Measurements from ENCODE around the gene FAM81A. TPM values are rescaled to one million over a fixed set of nuclear protein-coding genes. Genes with fewer than 3 reads are reported as not detected.

FAM81A gene
- total RNA-seq, 4 donors from 2014 or later: 1.5 to 4.4 TPM; not detected in 2

DNA sequence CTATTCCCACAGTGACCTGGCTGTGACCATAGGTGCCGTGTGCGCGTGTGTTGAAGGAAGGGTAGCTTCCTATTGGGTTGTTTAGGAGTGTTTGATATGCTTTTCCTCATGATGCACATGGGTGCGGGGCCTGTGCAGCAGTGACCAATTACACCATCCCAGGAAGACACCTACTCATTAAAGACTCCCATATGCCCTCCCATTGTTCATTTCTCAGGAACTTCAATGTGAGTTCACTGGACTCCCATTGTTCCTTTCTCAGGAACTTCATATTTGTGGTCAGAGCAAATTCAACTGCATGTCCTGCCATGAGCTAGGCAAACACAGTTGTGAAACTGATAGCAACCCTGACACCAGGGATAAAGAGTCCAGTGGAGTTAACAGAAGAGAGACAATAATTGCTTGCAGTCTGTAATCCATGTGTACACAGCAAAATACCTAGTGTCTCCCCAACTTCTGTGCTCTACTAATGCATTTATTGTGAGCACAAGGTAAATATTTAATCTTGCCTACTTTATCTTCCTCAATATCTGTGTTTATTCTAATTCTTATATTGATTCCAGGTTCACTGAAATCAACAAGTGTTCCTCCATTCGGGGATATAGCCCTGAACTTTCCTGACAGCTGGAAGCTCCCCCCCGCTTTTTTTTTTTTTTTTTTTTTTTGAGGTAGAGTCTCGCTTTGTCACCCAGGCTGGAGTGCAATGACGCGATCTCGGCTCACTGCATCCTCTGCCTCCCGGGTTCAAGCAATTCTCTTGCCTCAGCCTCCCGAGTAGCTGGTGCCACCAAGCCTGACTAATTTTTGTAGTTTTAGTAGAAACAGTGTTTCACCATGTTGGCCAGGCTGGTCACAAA, 116.1 kb downstream of the FAM81A start:
- no peak for TF ChIP-seq POLR2A (IDR thresholded peaks at IDR 0.05)
- TF ChIP-seq, protein P1, sequence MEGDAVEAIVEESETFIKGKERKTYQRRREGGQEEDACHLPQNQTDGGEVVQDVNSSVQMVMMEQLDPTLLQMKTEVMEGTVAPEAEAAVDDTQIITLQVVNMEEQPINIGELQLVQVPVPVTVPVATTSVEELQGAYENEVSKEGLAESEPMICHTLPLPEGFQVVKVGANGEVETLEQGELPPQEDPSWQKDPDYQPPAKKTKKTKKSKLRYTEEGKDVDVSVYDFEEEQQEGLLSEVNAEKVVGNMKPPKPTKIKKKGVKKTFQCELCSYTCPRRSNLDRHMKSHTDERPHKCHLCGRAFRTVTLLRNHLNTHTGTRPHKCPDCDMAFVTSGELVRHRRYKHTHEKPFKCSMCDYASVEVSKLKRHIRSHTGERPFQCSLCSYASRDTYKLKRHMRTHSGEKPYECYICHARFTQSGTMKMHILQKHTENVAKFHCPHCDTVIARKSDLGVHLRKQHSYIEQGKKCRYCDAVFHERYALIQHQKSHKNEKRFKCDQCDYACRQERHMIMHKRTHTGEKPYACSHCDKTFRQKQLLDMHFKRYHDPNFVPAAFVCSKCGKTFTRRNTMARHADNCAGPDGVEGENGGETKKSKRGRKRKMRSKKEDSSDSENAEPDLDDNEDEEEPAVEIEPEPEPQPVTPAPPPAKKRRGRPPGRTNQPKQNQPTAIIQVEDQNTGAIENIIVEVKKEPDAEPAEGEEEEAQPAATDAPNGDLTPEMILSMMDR (IDR thresholded peaks at IDR 0.05): no peak
- H3K9me3 ChIP-seq: no peaks in the 10 kb centered on the region
- H3K4me1 ChIP-seq: no peaks in the 10 kb centered on the region
- no peak for DNase-seq
- H3K27ac ChIP-seq: no peak overlapping the region
- H3K36me3 ChIP-seq: no peaks in the 10 kb centered on the region
- H3K27me3 ChIP-seq: no peaks in the 10 kb centered on the region
- H3K4me3 ChIP-seq: no peak overlapping the region
- intact Hi-C loops (cut with DNase I; ENCODE audit: low total_unique reads): no loop called here

DNA sequence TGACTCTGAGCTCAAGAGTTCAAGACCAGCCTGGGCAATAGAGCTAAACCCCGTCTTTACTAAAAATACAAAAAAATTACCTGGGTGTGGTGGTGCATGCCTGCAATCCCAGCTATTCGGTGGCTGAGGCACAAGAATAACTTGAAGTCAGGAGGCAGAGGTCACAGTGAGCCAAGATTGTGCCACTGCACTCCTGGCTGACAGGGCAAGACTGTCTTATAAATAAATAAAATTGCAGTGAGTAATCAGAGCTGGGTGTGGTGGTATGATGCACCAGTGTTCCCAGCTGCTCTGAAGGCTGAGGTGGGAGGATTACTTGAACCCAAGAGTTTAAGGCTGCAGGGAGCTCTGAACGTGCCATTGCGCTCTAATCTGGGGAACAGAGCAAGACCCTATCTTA, 117.7 kb downstream of the FAM81A start:
- TF ChIP-seq, protein P1 (IDR thresholded peaks at IDR 0.05): no peak
- no peak for TF ChIP-seq POLR2A (IDR thresholded peaks at IDR 0.05)
- intact Hi-C loops (cut with DNase I; ENCODE audit: low total_unique reads): no loop called here
- H3K27ac ChIP-seq: no peak overlapping the region
- H3K36me3 ChIP-seq: no peaks in the 10 kb centered on the region
- H3K27me3 ChIP-seq: no peaks in the 10 kb centered on the region
- H3K4me3 ChIP-seq: no peak overlapping the region
- no peaks in the 10 kb centered on the region for H3K9me3 ChIP-seq
- H3K4me1 ChIP-seq: no peaks in the 10 kb centered on the region
- DNase-seq: no peak

DNA sequence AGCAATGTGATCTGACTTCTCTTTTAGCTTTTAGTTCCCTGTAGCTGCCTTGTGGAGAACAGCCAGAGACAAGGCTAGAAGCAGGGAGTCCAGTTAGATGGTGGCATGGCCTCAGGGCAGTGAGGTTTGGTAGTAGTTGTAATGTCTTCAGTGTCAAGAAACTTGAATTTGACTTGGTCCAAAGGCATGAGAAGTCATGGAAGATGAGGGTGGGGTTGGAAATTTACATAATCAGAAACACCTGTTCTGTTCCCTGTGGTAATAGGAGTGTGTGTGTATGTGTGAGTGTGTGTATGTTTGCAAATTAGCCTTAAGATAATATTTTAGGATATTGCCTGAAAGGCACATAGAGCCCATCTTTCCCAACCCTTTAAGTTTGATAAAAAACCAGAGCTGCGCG, 118.4 kb downstream of the FAM81A start:
- Histone ChIP-seq H3K9me3 (no peaks in the 10 kb centered on the region), H3K27me3 (no peaks in the 10 kb centered on the region), H3K36me3 (no peaks in the 10 kb centered on the region), H3K27ac (no peak overlapping the region), H3K4me1 (no peaks in the 10 kb centered on the region), H3K4me3 (no peak overlapping the region)
- TF ChIP-seq POLR2A (IDR thresholded peaks at IDR 0.05): no peak
- TF ChIP-seq, protein P1 (IDR thresholded peaks at IDR 0.05): no peak
- DNase-seq: no peak
- intact Hi-C loops (cut with DNase I; ENCODE audit: low total_unique reads): no loop called here

DNA sequence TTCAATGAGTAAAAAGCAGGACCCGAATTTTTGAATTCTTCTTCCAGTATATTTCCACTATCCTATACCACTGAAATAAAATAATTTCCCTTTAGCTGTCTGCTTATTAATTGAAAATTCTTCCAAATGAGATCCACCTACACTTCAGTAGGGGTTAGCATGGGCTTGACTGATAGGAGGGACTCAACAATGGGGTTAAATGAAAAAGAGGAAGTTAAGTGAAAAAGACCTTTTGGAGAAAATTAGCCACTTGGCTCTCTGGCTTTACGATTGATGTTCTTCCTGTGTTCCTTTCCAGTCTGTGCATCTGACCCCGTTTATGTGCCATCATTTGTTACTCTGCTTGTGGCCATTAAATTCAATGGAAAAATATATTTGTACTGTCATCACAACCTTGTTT, 119.6 kb downstream of the FAM81A start:
- Histone ChIP-seq H3K36me3 (no peaks in the 10 kb centered on the region), H3K4me1 (no peaks in the 10 kb centered on the region), H3K27ac (no peak overlapping the region), H3K4me3 (no peak overlapping the region), H3K9me3 (no peaks in the 10 kb centered on the region), H3K27me3 (no peaks in the 10 kb centered on the region)
- no peak for DNase-seq
- TF ChIP-seq, protein P1 (IDR thresholded peaks at IDR 0.05): no peak
- TF ChIP-seq POLR2A (IDR thresholded peaks at IDR 0.05): no peak
- intact Hi-C loops (cut with DNase I; ENCODE audit: low total_unique reads): no loop called here

DNA sequence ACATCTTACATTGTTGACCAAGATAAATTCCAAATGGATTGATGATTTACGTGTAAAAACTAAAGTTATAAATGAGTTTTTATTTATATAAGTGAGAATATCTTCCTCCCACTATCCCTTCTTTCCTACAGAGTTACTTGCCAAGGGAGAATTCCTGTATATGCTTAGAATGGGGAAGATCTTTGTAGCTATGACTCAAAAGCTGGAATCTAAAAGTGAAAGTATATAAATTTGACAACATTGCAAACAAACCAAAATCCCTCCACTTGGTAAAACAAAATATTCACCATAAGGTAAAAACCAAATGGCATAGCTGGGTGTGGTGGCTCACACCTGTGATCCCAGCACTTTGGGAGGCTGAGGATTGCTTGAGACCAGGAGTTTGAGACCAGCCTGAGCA, 120.9 kb downstream of the FAM81A start:
- intact Hi-C loops (cut with DNase I; ENCODE audit: low total_unique reads): no loop called here
- H3K27me3 ChIP-seq: no peaks in the 10 kb centered on the region
- no peaks in the 10 kb centered on the region for H3K4me1 ChIP-seq
- no peak overlapping the region for H3K4me3 ChIP-seq
- DNase-seq: no peak
- no peaks in the 10 kb centered on the region for H3K36me3 ChIP-seq
- no peak overlapping the region for H3K27ac ChIP-seq
- no peak for TF ChIP-seq POLR2A (IDR thresholded peaks at IDR 0.05)
- TF ChIP-seq, protein P1 (IDR thresholded peaks at IDR 0.05): no peak
- no peaks in the 10 kb centered on the region for H3K9me3 ChIP-seq

Data from uterus (tissue), 4 donors.